Measurements from ENCODE around the gene ALX3.

DNA sequence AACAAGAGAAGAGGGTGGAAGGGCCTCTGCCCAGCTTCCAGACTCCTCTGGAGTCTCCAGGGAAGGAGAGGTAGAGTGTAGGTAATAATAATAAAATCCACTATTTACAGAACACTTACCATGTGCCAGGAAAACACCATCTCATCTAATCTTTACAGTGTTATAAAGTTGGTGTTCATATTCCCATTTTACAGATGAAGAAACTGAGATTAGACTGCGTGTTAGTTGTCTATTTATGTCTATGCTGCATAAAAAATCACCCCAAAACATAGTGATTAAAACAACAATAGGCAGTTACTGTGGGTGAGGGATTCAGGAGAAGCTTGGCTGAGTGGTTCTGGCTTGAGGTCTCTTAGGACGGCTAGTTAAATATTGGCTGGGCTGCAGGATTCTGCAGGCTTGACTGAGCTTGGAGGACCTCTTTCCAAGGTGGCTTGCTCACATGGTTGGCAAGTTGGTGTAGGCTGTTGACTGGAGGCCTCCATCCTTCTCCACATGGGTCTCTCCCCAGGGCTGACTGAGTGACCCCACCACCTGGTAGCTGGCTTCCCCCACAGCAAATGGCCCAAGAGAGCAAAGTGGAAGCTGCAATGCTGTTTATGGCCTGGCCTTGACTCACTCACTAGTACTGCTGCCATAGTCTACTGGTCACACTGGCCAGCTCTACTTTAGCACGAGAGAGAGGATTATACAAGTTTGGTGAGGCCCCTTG, 6.5 kb upstream of the ALX3 start:
- TF ChIP-seq, protein P1, sequence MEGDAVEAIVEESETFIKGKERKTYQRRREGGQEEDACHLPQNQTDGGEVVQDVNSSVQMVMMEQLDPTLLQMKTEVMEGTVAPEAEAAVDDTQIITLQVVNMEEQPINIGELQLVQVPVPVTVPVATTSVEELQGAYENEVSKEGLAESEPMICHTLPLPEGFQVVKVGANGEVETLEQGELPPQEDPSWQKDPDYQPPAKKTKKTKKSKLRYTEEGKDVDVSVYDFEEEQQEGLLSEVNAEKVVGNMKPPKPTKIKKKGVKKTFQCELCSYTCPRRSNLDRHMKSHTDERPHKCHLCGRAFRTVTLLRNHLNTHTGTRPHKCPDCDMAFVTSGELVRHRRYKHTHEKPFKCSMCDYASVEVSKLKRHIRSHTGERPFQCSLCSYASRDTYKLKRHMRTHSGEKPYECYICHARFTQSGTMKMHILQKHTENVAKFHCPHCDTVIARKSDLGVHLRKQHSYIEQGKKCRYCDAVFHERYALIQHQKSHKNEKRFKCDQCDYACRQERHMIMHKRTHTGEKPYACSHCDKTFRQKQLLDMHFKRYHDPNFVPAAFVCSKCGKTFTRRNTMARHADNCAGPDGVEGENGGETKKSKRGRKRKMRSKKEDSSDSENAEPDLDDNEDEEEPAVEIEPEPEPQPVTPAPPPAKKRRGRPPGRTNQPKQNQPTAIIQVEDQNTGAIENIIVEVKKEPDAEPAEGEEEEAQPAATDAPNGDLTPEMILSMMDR (conservative IDR thresholded peaks at IDR 0.05) = no peak
- no peak for TF ChIP-seq EZH2 (IDR thresholded peaks at IDR 0.05; ENCODE audit: low read depth)

Data from PC-9 (cell line).